Lower leg skin (tissue), 3 donors: ENCODE data around the gene KRTAP5-1.
"Not testable (repeated sequence)": the region's sequence is repeated elsewhere in the genome, so short reads cannot be mapped to it uniquely, and the experiment has no call there.

Source experiments
- POLR2A ChIP-seq, 2 donors: fragments of 450-650 bp; IDR thresholded peaks; one replicate each; pipeline ENCODE4 v1.6.1; 2016 to 2017; ENCODE audit warnings: antibody characterized with exemption in 2 of 2, mild to moderate bottlenecking in 1 of 2, moderate library complexity in 1 of 2
- TF ChIP-seq, protein P1 (sequence below), 3 donors: fragments of 450-650 bp; IDR thresholded peaks; one replicate each; pipeline ENCODE4 v1.5.1; 2016; ENCODE audit warnings: antibody characterized with exemption in 3 of 3, mild to moderate bottlenecking in 3 of 3, moderate library complexity in 2 of 3

DNA sequence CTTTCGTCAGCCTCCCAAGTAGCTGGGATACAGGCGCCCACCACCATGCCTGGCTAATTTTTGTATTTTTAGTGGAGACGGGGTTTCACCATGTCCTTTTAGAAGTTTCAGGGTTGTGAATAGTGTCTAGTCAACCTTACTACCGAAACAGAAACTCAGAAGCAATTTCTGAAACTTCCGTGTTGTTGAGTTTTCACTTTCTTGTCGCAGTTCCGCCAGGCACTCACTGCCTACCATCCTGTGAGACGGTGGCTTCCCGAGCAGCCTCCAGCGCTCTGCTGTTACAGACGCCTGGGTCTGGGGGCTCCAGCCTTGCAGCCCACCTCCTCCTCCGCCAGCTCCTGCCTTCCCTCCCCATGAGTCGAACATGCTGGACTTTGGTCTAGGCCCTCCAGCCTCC is 20.8 kb upstream of the KRTAP5-1 start:
- TF ChIP-seq POLR2A (IDR thresholded peaks at IDR 0.05): not testable (repeated sequence)
- TF ChIP-seq, protein P1, sequence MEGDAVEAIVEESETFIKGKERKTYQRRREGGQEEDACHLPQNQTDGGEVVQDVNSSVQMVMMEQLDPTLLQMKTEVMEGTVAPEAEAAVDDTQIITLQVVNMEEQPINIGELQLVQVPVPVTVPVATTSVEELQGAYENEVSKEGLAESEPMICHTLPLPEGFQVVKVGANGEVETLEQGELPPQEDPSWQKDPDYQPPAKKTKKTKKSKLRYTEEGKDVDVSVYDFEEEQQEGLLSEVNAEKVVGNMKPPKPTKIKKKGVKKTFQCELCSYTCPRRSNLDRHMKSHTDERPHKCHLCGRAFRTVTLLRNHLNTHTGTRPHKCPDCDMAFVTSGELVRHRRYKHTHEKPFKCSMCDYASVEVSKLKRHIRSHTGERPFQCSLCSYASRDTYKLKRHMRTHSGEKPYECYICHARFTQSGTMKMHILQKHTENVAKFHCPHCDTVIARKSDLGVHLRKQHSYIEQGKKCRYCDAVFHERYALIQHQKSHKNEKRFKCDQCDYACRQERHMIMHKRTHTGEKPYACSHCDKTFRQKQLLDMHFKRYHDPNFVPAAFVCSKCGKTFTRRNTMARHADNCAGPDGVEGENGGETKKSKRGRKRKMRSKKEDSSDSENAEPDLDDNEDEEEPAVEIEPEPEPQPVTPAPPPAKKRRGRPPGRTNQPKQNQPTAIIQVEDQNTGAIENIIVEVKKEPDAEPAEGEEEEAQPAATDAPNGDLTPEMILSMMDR (IDR thresholded peaks at IDR 0.05): not testable (repeated sequence)
